WTC11 (cell line): Measurements from ENCODE around the gene MOB2.

Experiments
- ATF2 ChIP-seq: sonication (generic); formaldehyde crosslinking; IDR thresholded peaks from 2 replicates; pipeline ENCODE4 v1.8.1; 2022; ENCODE audit warnings: low read depth, missing genetic modification reagents, borderline replicate concordance
- CTCF ChIP-seq: fragments of 200-600 bp; IDR thresholded peaks from 2 replicates; pipeline ENCODE4 v1.8.0; 2022; ENCODE audit warnings: antibody characterized with exemption
- E2F1 ChIP-seq: sonication (generic); formaldehyde crosslinking; IDR thresholded peaks from 2 replicates; pipeline ENCODE4 v1.8.0; 2022; ENCODE audit warnings: mild to moderate bottlenecking, missing genetic modification reagents
- EMX1 ChIP-seq: fragments of 250-450 bp; sonication (Bioruptor Pico); IDR thresholded peaks from 2 replicates; pipeline ENCODE4 v1.8.0; 2021; ENCODE audit warnings: mild to moderate bottlenecking
- ETV6 ChIP-seq: sonication (generic); formaldehyde crosslinking; IDR thresholded peaks from 2 replicates; pipeline ENCODE4 v1.8.1; 2022; ENCODE audit warnings: mild to moderate bottlenecking, missing genetic modification reagents
- FOXP4 ChIP-seq: sonication (generic); formaldehyde crosslinking; IDR thresholded peaks from 2 replicates; pipeline ENCODE4 v1.8.0; 2022; ENCODE audit warnings: mild to moderate bottlenecking, missing genetic modification reagents
- JAZF1 ChIP-seq: fragments of 250-450 bp; sonication (Bioruptor Pico); IDR thresholded peaks from 2 replicates; pipeline ENCODE4 v1.9.0; 2021; ENCODE audit warnings: moderate library complexity, mild to moderate bottlenecking, inconsistent platforms
- SP1 ChIP-seq: sonication (generic); formaldehyde crosslinking; conservative IDR thresholded peaks from 2 replicates; pipeline ENCODE4 v1.8.1; 2022; ENCODE audit warnings: missing genetic modification reagents
- ZNF121 ChIP-seq: sonication (generic); formaldehyde crosslinking; IDR thresholded peaks from 2 replicates; pipeline ENCODE4 v1.8.0; 2023; ENCODE audit warnings: missing genetic modification reagents
- ZNF232 ChIP-seq: sonication (generic); formaldehyde crosslinking; IDR thresholded peaks from 2 replicates; pipeline ENCODE4 v1.8.0; 2022; ENCODE audit warnings: mild to moderate bottlenecking, missing genetic modification reagents

GRCh38 chr11:1479678-1480118 is 6.9 kb downstream of the MOB2 start:
- no peak for TF ChIP-seq SP1 (CRISPR knock-in tag)
- TF ChIP-seq ZNF121 (CRISPR knock-in tag): no peak
- TF ChIP-seq E2F1 (CRISPR knock-in tag): no peak
- TF ChIP-seq CTCF: no peak
- no peak for TF ChIP-seq EMX1 (CRISPR knock-in tag)
- no peak for TF ChIP-seq FOXP4 (CRISPR knock-in tag)
- TF ChIP-seq ZNF232 (CRISPR knock-in tag): no peak
- no peak for TF ChIP-seq JAZF1 (CRISPR knock-in tag)
- TF ChIP-seq ATF2 (CRISPR knock-in tag): no peak
- TF ChIP-seq ETV6 (CRISPR knock-in tag): no peak
